ENCODE measurements around the gene CNMD. TPM values are rescaled to one million over a fixed set of nuclear protein-coding genes. Genes with fewer than 3 reads are reported as not detected.

CNMD gene
- total and polyA plus RNA-seq, 2 of the 4 experiments (the other 2 are of a cell fraction) = not detected

- H4K5ac ChIP-seq (ENCODE audit: low read depth, low read length) = no peak overlapping the region
- no peak overlapping the region for H3K27ac ChIP-seq (ENCODE audit: insufficient read depth, low read length)
- no peaks in the 10 kb centered on the region for H3K4me1 ChIP-seq (ENCODE audit: control insufficient read depth, insufficient read depth, low read length)
- H3K23ac ChIP-seq (ENCODE audit: low read depth, low read length) = no peak overlapping the region
- DNase-seq = no peak
- dilution Hi-C loops (cut with HindIII; ENCODE audit: low sequenced_read_pairs, unreplicated experiment) (no loop called here), in situ Hi-C loops (cut with MboI; ENCODE audit: low sequenced_read_pairs) (no loop called here), intact Hi-C loops (cut with micrococcal nuclease) (no loop called here)
- no peak overlapping the region for H4K8ac ChIP-seq (ENCODE audit: low read depth in 2 of 2, low read length in 2 of 2)
- no peak overlapping the region for H2BK15ac ChIP-seq (ENCODE audit: low read depth, low read length)
- no peak overlapping the region for H2BK5ac ChIP-seq (ENCODE audit: low read depth, low read length, poor library complexity, severe bottlenecking)
- H4K91ac ChIP-seq (ENCODE audit: insufficient read depth, low read depth, low read length) = no peak overlapping the region
- H3K9ac ChIP-seq (ENCODE audit: low read depth, low read length) = no peak overlapping the region
- peaks cover 34% of the 10 kb centered on the region for H3K36me3 ChIP-seq (ENCODE audit: control insufficient read depth, insufficient read depth, low read length)
- no peak overlapping the region for H3K4me3 ChIP-seq (ENCODE audit: insufficient read depth, low read depth, low read length)
- TF ChIP-seq MAFK (IDR thresholded peaks at IDR 0.05; ENCODE audit: low read depth, low read length) (peak; percentile 89), CHD1 (IDR thresholded peaks at IDR 0.05; ENCODE audit: low read depth, low read length) (no peak)
- no peaks in the 10 kb centered on the region for H3K9me3 ChIP-seq (ENCODE audit: control insufficient read depth, insufficient read depth, low read length)
- no peaks in the 10 kb centered on the region for H4K20me1 ChIP-seq (ENCODE audit: insufficient read depth, low read length)
- no peak overlapping the region for H2AFZ ChIP-seq (replicated peaks; ENCODE audit: low read length, poor library complexity)
- no peak overlapping the region for H2BK120ac ChIP-seq (ENCODE audit: low read depth, low read length)
- no peak overlapping the region for H3K18ac ChIP-seq (ENCODE audit: low read depth, low read length)
- peaks cover 7% of the 10 kb centered on the region in 2 experiments for H3K79me1 ChIP-seq (ENCODE audit: low read depth in 1 of 2, low read length in 2 of 2)
- H3K4ac ChIP-seq (ENCODE audit: low read depth, low read length) = no peak overlapping the region
- BruUV-seq (replicated peaks) = no TSS peak
- no peak overlapping the region for H3K4me2 ChIP-seq (ENCODE audit: low read depth, low read length)
- H2AK5ac ChIP-seq (ENCODE audit: low read depth, low read length) = no peak overlapping the region
- WGBS, 2 experiments (ENCODE audit: extremely low coverage in 2 of 2, insufficient read length in 1 of 2) = no CpG with 5 or more reads among the region's 4 CpGs
- no peak overlapping the region for H2BK20ac ChIP-seq (ENCODE audit: low read depth, low read length)
- H3K14ac ChIP-seq (replicated peaks; ENCODE audit: low read depth, low read length) = no peak overlapping the region
- ChIA-PET POLR2A (ENCODE audit: unreplicated experiment) (no interaction called here), CTCF (interaction anchor here (0.9 to 1.7 kb wide), 2 partner anchors 11 to 13 kb away, joined by 3 to 13 read pairs; partner anchors contain the start of gene SUGT1)
- ATAC-seq (ENCODE audit: low read depth) = no peak
- H3K56ac ChIP-seq (ENCODE audit: extremely low read depth, insufficient read depth, low read length) = no peak overlapping the region
- no peaks in the 10 kb centered on the region for H3K27me3 ChIP-seq (ENCODE audit: control insufficient read depth, insufficient read depth, low read length)
- no peak overlapping the region for H2AK9ac ChIP-seq (replicated peaks; ENCODE audit: low read depth, low read length, poor library complexity)
- H3K9me1 ChIP-seq (ENCODE audit: insufficient read depth, low read length) = no peaks in the 10 kb centered on the region
Measured at GRCh38 chr13:52664272-52664671, 75.3 kb downstream of the CNMD start.
